HS-27A (cell line): ENCODE results near the gene GPR37L1.
A peak's percentile ranks its signal among the peaks of the same experiment; 100 is the strongest.

ENCODE experiments used
- DNase-seq: peaks from one replicate; pipeline ENCODE4 v3.0.0-alpha.2; 2012; ENCODE audit warnings: low read depth, missing footprints

GPR37L1 gene

GRCh38 chr1:202122639-202123335 lies at the start of gene GPR37L1:
GPR37L1 (plus strand) TSS chr1:202122917; CDS start chr1:202122964, 47 bp downstream.
- DNase-seq: no peak

GRCh38 chr1:202073206-202073605 lies 49.5 kb upstream of the GPR37L1 start:
- DNase-seq: no peak

GRCh38 chr1:202074985-202075384 lies 47.7 kb upstream of the GPR37L1 start:
- DNase-seq: no peak

- no peak for DNase-seq
Measured at GRCh38 chr1:202075389-202075788, 47.3 kb upstream of the GPR37L1 start.

GRCh38 chr1:202076050-202076511 lies 46.6 kb upstream of the GPR37L1 start:
- DNase-seq: no peak

- DNase-seq: no peak
Measured at GRCh38 chr1:202078241-202078640, 44.5 kb upstream of the GPR37L1 start.

GRCh38 chr1:202081992-202082391 lies 40.7 kb upstream of the GPR37L1 start:
- no peak for DNase-seq

- DNase-seq: no peak
Measured at GRCh38 chr1:202084791-202085681, 37.7 kb upstream of the GPR37L1 start.

- no peak for DNase-seq
Measured at GRCh38 chr1:202085682-202086373, 36.9 kb upstream of the GPR37L1 start.

- no peak for DNase-seq
Measured at GRCh38 chr1:202086579-202087350, 36.0 kb upstream of the GPR37L1 start.

GRCh38 chr1:202088206-202088605 lies 34.5 kb upstream of the GPR37L1 start:
- no peak for DNase-seq

- no peak for DNase-seq
Measured at GRCh38 chr1:202090994-202091393, 31.7 kb upstream of the GPR37L1 start.

- no peak for DNase-seq
Measured at GRCh38 chr1:202093858-202094257, 28.9 kb upstream of the GPR37L1 start.

GRCh38 chr1:202101184-202101583 lies 21.5 kb upstream of the GPR37L1 start:
- no peak for DNase-seq

- no peak for DNase-seq
Measured at GRCh38 chr1:202104073-202104472, 18.6 kb upstream of the GPR37L1 start.

- peak; percentile 38 for DNase-seq
Measured at GRCh38 chr1:202105571-202106339, 17.0 kb upstream of the GPR37L1 start.

- no peak for DNase-seq
Measured at GRCh38 chr1:202106340-202107254, 16.1 kb upstream of the GPR37L1 start.

- DNase-seq: no peak
Measured at GRCh38 chr1:202107321-202107761, 15.4 kb upstream of the GPR37L1 start.

GRCh38 chr1:202107801-202108731 lies 14.7 kb upstream of the GPR37L1 start:
- no peak for DNase-seq
